ENCODE data around the gene RAC2.

GRCh38 chr22:37284126-37284804 is 40.2 kb upstream of the RAC2 start:
- TF ChIP-seq, protein P1, sequence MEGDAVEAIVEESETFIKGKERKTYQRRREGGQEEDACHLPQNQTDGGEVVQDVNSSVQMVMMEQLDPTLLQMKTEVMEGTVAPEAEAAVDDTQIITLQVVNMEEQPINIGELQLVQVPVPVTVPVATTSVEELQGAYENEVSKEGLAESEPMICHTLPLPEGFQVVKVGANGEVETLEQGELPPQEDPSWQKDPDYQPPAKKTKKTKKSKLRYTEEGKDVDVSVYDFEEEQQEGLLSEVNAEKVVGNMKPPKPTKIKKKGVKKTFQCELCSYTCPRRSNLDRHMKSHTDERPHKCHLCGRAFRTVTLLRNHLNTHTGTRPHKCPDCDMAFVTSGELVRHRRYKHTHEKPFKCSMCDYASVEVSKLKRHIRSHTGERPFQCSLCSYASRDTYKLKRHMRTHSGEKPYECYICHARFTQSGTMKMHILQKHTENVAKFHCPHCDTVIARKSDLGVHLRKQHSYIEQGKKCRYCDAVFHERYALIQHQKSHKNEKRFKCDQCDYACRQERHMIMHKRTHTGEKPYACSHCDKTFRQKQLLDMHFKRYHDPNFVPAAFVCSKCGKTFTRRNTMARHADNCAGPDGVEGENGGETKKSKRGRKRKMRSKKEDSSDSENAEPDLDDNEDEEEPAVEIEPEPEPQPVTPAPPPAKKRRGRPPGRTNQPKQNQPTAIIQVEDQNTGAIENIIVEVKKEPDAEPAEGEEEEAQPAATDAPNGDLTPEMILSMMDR (IDR thresholded peaks at IDR 0.05) = no peak
- TF ChIP-seq POLR2A (IDR thresholded peaks at IDR 0.05) = no peak
